ENCODE data around the gene NAT14. TPM values are rescaled to one million over a fixed set of nuclear protein-coding genes. Genes with fewer than 3 reads are reported as not detected.

NAT14 gene
- total RNA-seq, 1 experiment from 2014 or later, result 17.5 TPM

GRCh38 chr19:55487924-55488687 lies 3.1 kb downstream of the NAT14 start, which contains the start of gene SSC5D:
Gene SSC5D, plus strand, starts transcription at chr19:55488436. Its CDS starts 154 bp downstream, at chr19:55488590.
- H3K9me2 ChIP-seq (replicated peaks; ENCODE audit: low read length), result no peaks in the 10 kb centered on the region
- peaks cover 3% of the 10 kb centered on the region for H3F3A ChIP-seq (ENCODE audit: low read length, unreplicated experiment)
- no peak for TF ChIP-seq EZH2phosphoT487 (IDR thresholded peaks at IDR 0.05; ENCODE audit: borderline replicate concordance, low read length)
- no peak for TF ChIP-seq EZH2 (IDR thresholded peaks at IDR 0.05; ENCODE audit: low read length, unreplicated experiment)
- TF ChIP-seq, protein P1, sequence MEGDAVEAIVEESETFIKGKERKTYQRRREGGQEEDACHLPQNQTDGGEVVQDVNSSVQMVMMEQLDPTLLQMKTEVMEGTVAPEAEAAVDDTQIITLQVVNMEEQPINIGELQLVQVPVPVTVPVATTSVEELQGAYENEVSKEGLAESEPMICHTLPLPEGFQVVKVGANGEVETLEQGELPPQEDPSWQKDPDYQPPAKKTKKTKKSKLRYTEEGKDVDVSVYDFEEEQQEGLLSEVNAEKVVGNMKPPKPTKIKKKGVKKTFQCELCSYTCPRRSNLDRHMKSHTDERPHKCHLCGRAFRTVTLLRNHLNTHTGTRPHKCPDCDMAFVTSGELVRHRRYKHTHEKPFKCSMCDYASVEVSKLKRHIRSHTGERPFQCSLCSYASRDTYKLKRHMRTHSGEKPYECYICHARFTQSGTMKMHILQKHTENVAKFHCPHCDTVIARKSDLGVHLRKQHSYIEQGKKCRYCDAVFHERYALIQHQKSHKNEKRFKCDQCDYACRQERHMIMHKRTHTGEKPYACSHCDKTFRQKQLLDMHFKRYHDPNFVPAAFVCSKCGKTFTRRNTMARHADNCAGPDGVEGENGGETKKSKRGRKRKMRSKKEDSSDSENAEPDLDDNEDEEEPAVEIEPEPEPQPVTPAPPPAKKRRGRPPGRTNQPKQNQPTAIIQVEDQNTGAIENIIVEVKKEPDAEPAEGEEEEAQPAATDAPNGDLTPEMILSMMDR (conservative IDR thresholded peaks at IDR 0.05; ENCODE audit: low read depth, low read length), result no peak
- no peaks in the 10 kb centered on the region for H3K79me2 ChIP-seq (ENCODE audit: low read length)
- peak within 1 kb of the TSS; percentile 70 for H3K4me2 ChIP-seq (ENCODE audit: low read length)
- H3K27ac ChIP-seq (ENCODE audit: low read length), result peak within 1 kb of the TSS; percentile 73
- H3K4me1 ChIP-seq (ENCODE audit: insufficient read depth, low read length), result peaks cover 33% of the 10 kb centered on the region
- H3K9me3 ChIP-seq (ENCODE audit: low read length), result no peaks in the 10 kb centered on the region
- peak within 1 kb of the TSS; percentile 18 for H3K9ac ChIP-seq (ENCODE audit: low read length)
- no peaks in the 10 kb centered on the region for H3K27me3 ChIP-seq (ENCODE audit: low read length)
- ATAC-seq, result no peak
- CTCF ChIA-PET, result interaction anchor here (0.5 to 1.9 kb wide), 3 partner anchors 12 to 82 kb away, joined by 3 to 13 read pairs (median 3); partner anchors contain the start of gene ZNF628
- no peak for DNase-seq
- H3K4me3 ChIP-seq (ENCODE audit: low read length), result peak within 1 kb of the TSS; percentile 9; the same call in 1 of the 2 replicates
- no peaks in the 10 kb centered on the region for H4K20me1 ChIP-seq (ENCODE audit: low read length)
- intact Hi-C loops (cut with micrococcal nuclease), result no loop called here
- H2AFZ ChIP-seq (ENCODE audit: low read length), result peak within 1 kb of the TSS; percentile 39
- BruUV-seq (replicated peaks), result no TSS peak
- POLR2A ChIA-PET (ENCODE audit: unreplicated experiment), result no interaction called here
- no peaks in the 10 kb centered on the region for H3K36me3 ChIP-seq (ENCODE audit: low read depth, low read length)

- DNase-seq, result no peak
- Histone ChIP-seq H3K9ac (ENCODE audit: low read length) (no peak overlapping the region), H3K79me2 (ENCODE audit: low read length) (no peaks in the 10 kb centered on the region), H3K4me2 (ENCODE audit: low read length) (no peak overlapping the region), H3K4me1 (ENCODE audit: insufficient read depth, low read length) (peaks cover 32% of the 10 kb centered on the region), H3K27ac (ENCODE audit: low read length) (no peak overlapping the region), H4K20me1 (ENCODE audit: low read length) (no peaks in the 10 kb centered on the region), H3K9me2 (replicated peaks; ENCODE audit: low read length) (no peaks in the 10 kb centered on the region), H3K36me3 (ENCODE audit: low read depth, low read length) (no peaks in the 10 kb centered on the region), H3K4me3 (ENCODE audit: low read length) (no peak overlapping the region), H3K27me3 (ENCODE audit: low read length) (no peaks in the 10 kb centered on the region), H2AFZ (ENCODE audit: low read length) (no peak overlapping the region), H3F3A (ENCODE audit: low read length, unreplicated experiment) (peaks cover 3% of the 10 kb centered on the region), H3K9me3 (ENCODE audit: low read length) (no peaks in the 10 kb centered on the region)
- POLR2A ChIA-PET (ENCODE audit: unreplicated experiment), result no interaction called here
- no peak for TF ChIP-seq EZH2 (IDR thresholded peaks at IDR 0.05; ENCODE audit: low read length, unreplicated experiment)
- TF ChIP-seq EZH2phosphoT487 (IDR thresholded peaks at IDR 0.05; ENCODE audit: borderline replicate concordance, low read length), result no peak
- TF ChIP-seq, protein P1 (conservative IDR thresholded peaks at IDR 0.05; ENCODE audit: low read depth, low read length), result no peak
- CTCF ChIA-PET, result no interaction called here
- no peak for ATAC-seq
- BruUV-seq (replicated peaks), result no TSS peak
- intact Hi-C loops (cut with micrococcal nuclease), result no loop called here
Observed at GRCh38 chr19:55488986-55489710, 4.2 kb downstream of the NAT14 start.

All from PC-3 (cell line).